ENCODE data around the gene ITPR1. TPM values are rescaled to one million over a fixed set of nuclear protein-coding genes. Genes with fewer than 3 reads are reported as not detected.

The ITPR1 gene
- polyA plus RNA-seq, 1 of the 3 experiments (the other 2 are of a cell fraction): 5.9 TPM

DNA sequence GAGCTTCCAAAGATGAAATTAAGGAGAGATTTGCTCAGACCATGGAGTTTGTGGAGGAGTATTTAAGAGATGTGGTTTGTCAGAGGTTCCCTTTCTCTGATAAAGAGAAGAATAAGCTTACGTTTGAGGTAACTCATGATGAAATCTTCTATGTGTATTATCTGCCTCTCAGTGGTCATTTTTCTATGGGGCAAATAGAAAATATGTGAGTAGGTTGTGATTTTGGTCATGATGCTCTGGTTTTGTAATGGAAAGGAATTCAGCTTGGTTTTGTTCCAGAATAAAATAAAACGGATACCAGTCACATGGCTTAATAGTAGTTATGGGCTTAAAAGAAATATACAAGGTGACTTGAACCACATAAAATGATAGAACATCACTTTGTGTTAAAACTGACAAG lies 181.1 kb downstream of the ITPR1 start (continued):
- TF ChIP-seq SIN3A (IDR thresholded peaks at IDR 0.05; ENCODE audit: borderline replicate concordance, low read depth, low read length): no peak

DNA sequence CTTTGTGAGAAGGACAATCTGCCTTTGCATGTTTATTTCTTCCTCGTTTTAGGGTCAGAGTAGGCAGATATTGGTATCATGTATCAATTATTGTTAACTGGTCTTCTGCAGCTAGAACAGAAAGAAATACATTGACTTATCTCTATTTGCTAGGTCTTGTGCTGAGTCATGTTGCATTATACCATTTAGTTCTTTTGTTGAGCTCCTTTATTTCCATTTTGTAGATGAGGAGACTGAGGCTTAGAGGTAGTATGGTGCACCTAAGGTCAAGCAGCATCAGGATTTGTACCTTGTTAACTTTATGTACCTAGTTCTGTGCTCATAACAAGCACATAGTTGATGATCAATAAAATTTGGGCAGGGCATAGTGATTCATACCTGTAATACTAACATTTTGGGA lies 182.6 kb downstream of the ITPR1 start:
- CTCF ChIA-PET: interaction anchor here (0.6 kb wide), 2 partner anchors 16 to 20 kb away, joined by 3 read pairs; no protein-coding TSS in a partner anchor

DNA sequence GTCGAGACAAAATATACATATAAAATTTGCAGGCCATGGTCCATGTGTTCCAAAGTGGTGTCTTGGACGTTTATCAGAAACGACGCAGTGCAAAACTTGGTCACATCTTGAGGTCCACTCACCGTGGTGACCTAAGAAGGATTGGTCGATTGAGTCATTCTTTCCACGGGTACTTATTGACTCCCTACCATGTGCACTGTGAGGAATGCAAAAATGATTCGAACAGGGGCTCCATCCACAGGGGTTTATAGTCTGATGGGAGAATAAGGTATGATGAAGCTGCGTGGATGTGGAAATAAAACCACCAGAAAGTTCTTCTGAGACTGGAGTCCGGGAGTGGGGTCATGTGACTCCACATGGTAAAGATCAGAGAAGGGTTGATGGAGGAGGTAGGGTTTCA lies 185.2 kb downstream of the ITPR1 start:
- Histone ChIP-seq H3K4me3 (ENCODE audit: low read depth in 2 of 2, low read length in 1 of 2) (no peak overlapping the region), H3K27me3 (ENCODE audit: insufficient read depth) (no peaks in the 10 kb centered on the region), H3K27ac (ENCODE audit: low read depth in 2 of 2, low read length in 1 of 2) (no peak overlapping the region), H3K36me3 (replicated peaks in 1 of 2; ENCODE audit: control insufficient read depth in 1 of 2, insufficient read depth in 2 of 2, low read length in 1 of 2) (peaks cover 0 to 3% of the 10 kb centered on the region in 2 experiments), H3K9me2 (no peaks in the 10 kb centered on the region), H3K79me2 (ENCODE audit: insufficient read depth) (no peaks in the 10 kb centered on the region), H3F3A (replicated peaks; ENCODE audit: insufficient read depth) (peaks cover 4% of the 10 kb centered on the region), H3K4me2 (no peak overlapping the region), H4K20me1 (ENCODE audit: insufficient read depth) (no peaks in the 10 kb centered on the region), H3K9ac (no peak overlapping the region), H3K4me1 (ENCODE audit: control insufficient read depth in 1 of 2, insufficient read depth in 2 of 2, low read depth in 1 of 2, low read length in 1 of 2) (peaks cover 0 to 7% of the 10 kb centered on the region in 2 experiments; a peak in 1 of 4 replicates), H3K9me3 (no peaks in the 10 kb centered on the region), H2AFZ (ENCODE audit: low read depth) (no peak overlapping the region)
- ChIA-PET POLR2A (no interaction called here), CTCF (interaction anchor here (1.8 to 2.1 kb wide), 3 partner anchors 8 to 328 kb away, joined by 5 to 7 read pairs (median 7); no protein-coding TSS in a partner anchor)
- no peak for DNase-seq
- 80% methylated on average over 10 of the region's 10 CpGs for WGBS (ENCODE audit: low lambda C conversion rate)
- TF ChIP-seq, protein P1, sequence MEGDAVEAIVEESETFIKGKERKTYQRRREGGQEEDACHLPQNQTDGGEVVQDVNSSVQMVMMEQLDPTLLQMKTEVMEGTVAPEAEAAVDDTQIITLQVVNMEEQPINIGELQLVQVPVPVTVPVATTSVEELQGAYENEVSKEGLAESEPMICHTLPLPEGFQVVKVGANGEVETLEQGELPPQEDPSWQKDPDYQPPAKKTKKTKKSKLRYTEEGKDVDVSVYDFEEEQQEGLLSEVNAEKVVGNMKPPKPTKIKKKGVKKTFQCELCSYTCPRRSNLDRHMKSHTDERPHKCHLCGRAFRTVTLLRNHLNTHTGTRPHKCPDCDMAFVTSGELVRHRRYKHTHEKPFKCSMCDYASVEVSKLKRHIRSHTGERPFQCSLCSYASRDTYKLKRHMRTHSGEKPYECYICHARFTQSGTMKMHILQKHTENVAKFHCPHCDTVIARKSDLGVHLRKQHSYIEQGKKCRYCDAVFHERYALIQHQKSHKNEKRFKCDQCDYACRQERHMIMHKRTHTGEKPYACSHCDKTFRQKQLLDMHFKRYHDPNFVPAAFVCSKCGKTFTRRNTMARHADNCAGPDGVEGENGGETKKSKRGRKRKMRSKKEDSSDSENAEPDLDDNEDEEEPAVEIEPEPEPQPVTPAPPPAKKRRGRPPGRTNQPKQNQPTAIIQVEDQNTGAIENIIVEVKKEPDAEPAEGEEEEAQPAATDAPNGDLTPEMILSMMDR (IDR thresholded peaks at IDR 0.05): no peak
- TF ChIP-seq GATA2 (CRISPR knock-in tag; IDR thresholded peaks at IDR 0.05) (no peak), MXI1 (IDR thresholded peaks at IDR 0.05; ENCODE audit: low read depth, low read length) (no peak), SMC3 (IDR thresholded peaks at IDR 0.05; ENCODE audit: low read depth, low read length) (no peak), RCOR1 (IDR thresholded peaks at IDR 0.05; ENCODE audit: low read length) (no peak), NFIC (IDR thresholded peaks at IDR 0.05; ENCODE audit: borderline replicate concordance) (no peak), ELF1 (IDR thresholded peaks at IDR 0.05) (no peak), EP300 (IDR thresholded peaks at IDR 0.05; ENCODE audit: borderline replicate concordance in 1 of 2, low read depth in 1 of 2, low read length in 1 of 2) (no peak), FOXJ3 (CRISPR knock-in tag; IDR thresholded peaks at IDR 0.05) (no peak), TCF12 (IDR thresholded peaks at IDR 0.05) (no peak)
- TF ChIP-seq, protein P2, sequence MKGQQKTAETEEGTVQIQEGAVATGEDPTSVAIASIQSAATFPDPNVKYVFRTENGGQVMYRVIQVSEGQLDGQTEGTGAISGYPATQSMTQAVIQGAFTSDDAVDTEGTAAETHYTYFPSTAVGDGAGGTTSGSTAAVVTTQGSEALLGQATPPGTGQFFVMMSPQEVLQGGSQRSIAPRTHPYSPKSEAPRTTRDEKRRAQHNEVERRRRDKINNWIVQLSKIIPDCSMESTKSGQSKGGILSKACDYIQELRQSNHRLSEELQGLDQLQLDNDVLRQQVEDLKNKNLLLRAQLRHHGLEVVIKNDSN (IDR thresholded peaks at IDR 0.05; ENCODE audit: borderline replicate concordance, low read depth): no peak
- TF ChIP-seq, protein P3, sequence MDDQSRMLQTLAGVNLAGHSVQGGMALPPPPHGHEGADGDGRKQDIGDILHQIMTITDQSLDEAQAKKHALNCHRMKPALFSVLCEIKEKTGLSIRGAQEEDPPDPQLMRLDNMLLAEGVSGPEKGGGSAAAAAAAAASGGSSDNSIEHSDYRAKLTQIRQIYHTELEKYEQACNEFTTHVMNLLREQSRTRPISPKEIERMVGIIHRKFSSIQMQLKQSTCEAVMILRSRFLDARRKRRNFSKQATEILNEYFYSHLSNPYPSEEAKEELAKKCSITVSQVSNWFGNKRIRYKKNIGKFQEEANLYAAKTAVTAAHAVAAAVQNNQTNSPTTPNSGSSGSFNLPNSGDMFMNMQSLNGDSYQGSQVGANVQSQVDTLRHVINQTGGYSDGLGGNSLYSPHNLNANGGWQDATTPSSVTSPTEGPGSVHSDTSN (IDR thresholded peaks at IDR 0.05): no peak
- TF ChIP-seq, protein P4, sequence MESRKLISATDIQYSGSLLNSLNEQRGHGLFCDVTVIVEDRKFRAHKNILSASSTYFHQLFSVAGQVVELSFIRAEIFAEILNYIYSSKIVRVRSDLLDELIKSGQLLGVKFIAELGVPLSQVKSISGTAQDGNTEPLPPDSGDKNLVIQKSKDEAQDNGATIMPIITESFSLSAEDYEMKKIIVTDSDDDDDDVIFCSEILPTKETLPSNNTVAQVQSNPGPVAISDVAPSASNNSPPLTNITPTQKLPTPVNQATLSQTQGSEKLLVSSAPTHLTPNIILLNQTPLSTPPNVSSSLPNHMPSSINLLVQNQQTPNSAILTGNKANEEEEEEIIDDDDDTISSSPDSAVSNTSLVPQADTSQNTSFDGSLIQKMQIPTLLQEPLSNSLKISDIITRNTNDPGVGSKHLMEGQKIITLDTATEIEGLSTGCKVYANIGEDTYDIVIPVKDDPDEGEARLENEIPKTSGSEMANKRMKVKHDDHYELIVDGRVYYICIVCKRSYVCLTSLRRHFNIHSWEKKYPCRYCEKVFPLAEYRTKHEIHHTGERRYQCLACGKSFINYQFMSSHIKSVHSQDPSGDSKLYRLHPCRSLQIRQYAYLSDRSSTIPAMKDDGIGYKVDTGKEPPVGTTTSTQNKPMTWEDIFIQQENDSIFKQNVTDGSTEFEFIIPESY (IDR thresholded peaks at IDR 0.05; ENCODE audit: borderline replicate concordance, low read depth): no peak

More for the DNA sequence above, 182.6 kb downstream of the ITPR1 start:
- Histone ChIP-seq H4K20me1 (ENCODE audit: insufficient read depth) (no peaks in the 10 kb centered on the region), H3K4me3 (ENCODE audit: low read depth in 2 of 2, low read length in 1 of 2) (no peak overlapping the region), H3K27ac (ENCODE audit: low read depth in 2 of 2, low read length in 1 of 2) (no peak overlapping the region), H3K27me3 (ENCODE audit: insufficient read depth) (no peaks in the 10 kb centered on the region), H2AFZ (ENCODE audit: low read depth) (no peak overlapping the region), H3K4me1 (ENCODE audit: control insufficient read depth in 1 of 2, insufficient read depth in 2 of 2, low read depth in 1 of 2, low read length in 1 of 2) (peaks cover 0 to 2% of the 10 kb centered on the region in 2 experiments; a peak in 1 of 4 replicates), H3K4me2 (no peak overlapping the region), H3F3A (replicated peaks; ENCODE audit: insufficient read depth) (no peaks in the 10 kb centered on the region), H3K9ac (no peak overlapping the region), H3K79me2 (ENCODE audit: insufficient read depth) (no peaks in the 10 kb centered on the region), H3K9me2 (no peaks in the 10 kb centered on the region), H3K9me3 (no peaks in the 10 kb centered on the region), H3K36me3 (replicated peaks in 1 of 2; ENCODE audit: control insufficient read depth in 1 of 2, insufficient read depth in 2 of 2, low read length in 1 of 2) (peaks cover 0 to 20% of the 10 kb centered on the region in 2 experiments)
- WGBS (ENCODE audit: low lambda C conversion rate): 54% methylated on average over 1 of the region's 1 CpG
- POLR2A ChIA-PET: no interaction called here
- no peak for DNase-seq
- TF ChIP-seq FOXM1 (IDR thresholded peaks at IDR 0.05; ENCODE audit: low read depth) (no peak), RXRA (IDR thresholded peaks at IDR 0.05; ENCODE audit: borderline replicate concordance, low read depth) (no peak), NRF1 (IDR thresholded peaks at IDR 0.05; ENCODE audit: low read depth, low read length) (no peak), FOSL2 (IDR thresholded peaks at IDR 0.05; ENCODE audit: borderline replicate concordance, low read depth) (no peak), RFX5 (IDR thresholded peaks at IDR 0.05; ENCODE audit: low read length) (no peak), MXI1 (IDR thresholded peaks at IDR 0.05; ENCODE audit: low read depth, low read length) (no peak), FOXJ3 (CRISPR knock-in tag; IDR thresholded peaks at IDR 0.05) (no peak)
- TF ChIP-seq, protein P5, sequence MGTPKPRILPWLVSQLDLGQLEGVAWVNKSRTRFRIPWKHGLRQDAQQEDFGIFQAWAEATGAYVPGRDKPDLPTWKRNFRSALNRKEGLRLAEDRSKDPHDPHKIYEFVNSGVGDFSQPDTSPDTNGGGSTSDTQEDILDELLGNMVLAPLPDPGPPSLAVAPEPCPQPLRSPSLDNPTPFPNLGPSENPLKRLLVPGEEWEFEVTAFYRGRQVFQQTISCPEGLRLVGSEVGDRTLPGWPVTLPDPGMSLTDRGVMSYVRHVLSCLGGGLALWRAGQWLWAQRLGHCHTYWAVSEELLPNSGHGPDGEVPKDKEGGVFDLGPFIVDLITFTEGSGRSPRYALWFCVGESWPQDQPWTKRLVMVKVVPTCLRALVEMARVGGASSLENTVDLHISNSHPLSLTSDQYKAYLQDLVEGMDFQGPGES (IDR thresholded peaks at IDR 0.05; ENCODE audit: low read depth, low read length): no peak
- TF ChIP-seq, protein P2 (IDR thresholded peaks at IDR 0.05; ENCODE audit: borderline replicate concordance, low read depth): no peak

Data from SK-N-SH (cell line).